ENCODE data around the gene NCOA3.

NCOA3 gene

DNA sequence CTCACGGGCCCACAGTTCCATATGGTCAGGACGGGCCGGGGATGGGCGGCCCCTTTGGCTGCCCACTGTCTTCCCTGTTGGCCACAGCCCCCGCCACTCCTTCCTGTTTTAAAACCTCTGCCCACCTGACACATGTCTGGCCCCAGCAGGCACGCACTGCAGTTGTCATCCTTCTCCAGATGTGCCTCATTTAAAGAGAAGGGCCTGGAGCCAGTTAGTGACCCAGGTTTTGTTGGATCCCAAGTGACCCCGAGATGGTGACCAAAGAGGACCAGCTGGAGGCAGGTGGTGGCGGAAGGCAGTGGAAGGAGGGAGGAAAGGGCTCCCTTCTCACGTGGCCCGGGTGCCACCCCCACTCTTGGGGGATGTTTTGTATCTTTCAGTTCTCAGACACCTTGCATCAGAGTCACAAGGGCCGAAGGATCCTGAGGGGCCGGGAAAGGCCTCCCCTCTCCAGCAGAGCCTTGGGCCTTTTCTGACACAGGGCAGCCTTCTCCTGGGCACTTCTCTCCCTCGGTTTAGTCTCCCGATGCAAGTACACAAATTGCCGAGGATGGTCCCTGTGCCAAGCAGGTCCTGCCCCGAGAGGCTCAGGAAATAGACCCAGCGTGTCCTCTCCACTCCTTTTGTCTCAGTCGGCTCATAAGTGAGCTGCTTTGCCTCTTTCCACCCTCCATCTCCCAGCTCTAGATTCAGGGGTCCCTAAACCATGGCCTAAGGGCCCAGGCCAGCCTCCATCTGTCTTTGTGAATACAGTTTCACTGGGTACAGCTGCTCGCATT lies 166.0 kb downstream of the NCOA3 start:
- DNase-seq (ENCODE audit: low read depth): no peak

DNA sequence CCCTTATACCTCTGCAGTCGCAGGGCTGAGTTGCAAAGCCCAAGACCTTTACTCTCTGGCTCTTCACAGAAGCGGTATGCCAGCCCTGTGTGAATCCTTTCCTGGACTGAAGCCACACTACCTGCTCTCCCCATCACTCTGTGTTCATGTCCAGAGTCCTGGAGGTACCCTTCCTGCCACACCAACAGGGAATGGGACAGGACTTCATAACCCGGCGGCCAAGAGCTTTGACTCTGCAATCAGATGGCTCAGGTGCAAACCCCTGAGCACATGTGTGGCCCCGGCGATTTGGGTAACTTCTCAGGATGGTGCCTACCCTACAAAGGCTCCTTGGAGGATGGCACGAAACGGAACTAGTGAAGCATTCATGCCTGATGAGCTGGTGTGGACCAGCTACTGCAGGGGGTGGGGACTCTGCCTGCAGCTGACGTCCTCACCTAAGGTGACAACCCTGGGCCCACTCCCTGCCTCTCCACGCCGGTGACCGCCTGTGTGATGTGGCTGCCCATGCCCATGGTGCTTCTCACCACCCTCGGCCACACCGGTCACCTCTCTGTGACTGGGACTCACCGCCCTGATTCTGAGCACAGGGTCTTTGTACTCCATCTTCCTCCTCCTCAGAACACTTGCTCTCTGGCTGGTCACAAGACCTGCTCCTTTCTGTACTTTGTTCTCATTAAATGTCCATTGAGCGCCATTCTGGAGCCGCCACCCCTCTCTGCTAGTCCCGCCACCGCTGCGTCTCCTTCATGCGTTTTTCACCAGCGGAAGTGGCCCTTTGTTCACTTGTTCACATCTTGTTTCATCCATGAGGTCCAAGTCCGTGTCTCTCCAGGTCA lies 166.8 kb downstream of the NCOA3 start:
- DNase-seq (ENCODE audit: low read depth): no peak

- no peak for DNase-seq (ENCODE audit: low read depth)
These were observed 167.4 kb downstream of the NCOA3 start for GRCh38 chr20:47669152-47669425.

DNA sequence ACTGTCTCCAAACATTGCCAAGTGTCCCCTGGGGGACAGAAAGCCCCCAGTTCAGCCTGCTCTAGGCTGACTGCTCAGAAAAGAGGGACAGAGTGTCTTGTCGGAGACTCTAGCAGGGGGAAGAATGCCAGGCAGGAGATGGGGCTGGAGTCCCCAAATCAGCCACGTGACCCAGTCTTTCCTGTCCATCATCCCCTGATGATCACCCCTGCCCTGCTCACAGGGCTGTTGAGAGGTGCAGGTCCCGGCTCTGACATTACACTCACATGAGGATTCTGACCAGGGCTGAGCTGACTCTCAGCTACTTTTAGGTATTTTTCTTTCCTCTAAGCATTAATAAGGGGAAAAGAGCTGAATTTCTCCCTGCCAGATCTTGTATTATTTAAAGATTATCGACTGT lies 167.8 kb downstream of the NCOA3 start:
- DNase-seq (ENCODE audit: low read depth): no peak

GRCh38 chr20:47669927-47670890 lies 168.5 kb downstream of the NCOA3 start:
- DNase-seq (ENCODE audit: low read depth): no peak

DNA sequence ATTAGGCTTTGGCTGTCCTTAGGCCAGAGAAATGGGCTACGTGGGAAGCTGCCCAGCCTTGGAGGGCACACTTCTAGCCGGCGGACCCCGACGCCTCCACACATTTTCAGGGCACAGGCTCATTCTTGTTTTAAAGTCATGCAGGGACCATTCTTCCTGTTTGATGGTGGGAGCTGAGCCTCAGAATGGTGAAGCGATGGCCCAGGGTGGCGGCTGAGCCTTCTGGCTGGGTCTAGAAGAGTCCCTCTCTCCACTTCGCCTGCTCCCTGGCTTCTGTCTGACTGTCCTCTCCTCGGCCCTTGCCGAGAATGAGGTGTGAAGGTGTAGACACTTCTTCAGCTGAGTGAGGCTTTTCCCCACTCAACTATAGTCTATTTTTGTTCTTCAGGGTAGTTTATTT lies 169.2 kb downstream of the NCOA3 start:
- DNase-seq (ENCODE audit: low read depth): no peak

DNA sequence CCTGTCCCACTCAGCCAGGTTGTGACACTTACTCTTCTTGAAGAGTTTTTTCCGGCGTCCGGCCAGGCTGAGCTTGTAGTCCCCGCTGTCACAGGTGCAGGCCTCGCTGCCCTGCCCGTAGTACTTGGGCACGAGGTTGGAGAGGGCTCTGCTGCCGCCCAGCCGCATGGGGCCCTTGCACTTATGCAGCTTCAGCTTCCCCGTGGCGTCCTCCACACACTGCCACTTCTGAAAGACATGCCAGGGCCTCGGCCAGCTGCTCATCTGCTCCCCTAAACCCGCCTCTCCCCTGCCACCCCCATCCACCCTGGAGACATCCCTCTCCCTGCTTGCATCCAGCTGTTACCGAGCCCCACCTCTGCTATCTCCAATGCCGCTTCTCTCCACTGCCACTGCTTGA lies 170.5 kb downstream of the NCOA3 start:
- DNase-seq (ENCODE audit: low read depth): no peak

GRCh38 chr20:47672886-47673670 lies 171.4 kb downstream of the NCOA3 start:
- no peak for DNase-seq (ENCODE audit: low read depth)

- no peak for DNase-seq (ENCODE audit: low read depth)
These were observed 171.9 kb downstream of the NCOA3 start for GRCh38 chr20:47673671-47673955.

GRCh38 chr20:47674145-47674544 lies 172.5 kb downstream of the NCOA3 start:
- DNase-seq (ENCODE audit: low read depth): no peak

GRCh38 chr20:47674686-47675085 lies 173.0 kb downstream of the NCOA3 start:
- DNase-seq (ENCODE audit: low read depth): no peak

DNA sequence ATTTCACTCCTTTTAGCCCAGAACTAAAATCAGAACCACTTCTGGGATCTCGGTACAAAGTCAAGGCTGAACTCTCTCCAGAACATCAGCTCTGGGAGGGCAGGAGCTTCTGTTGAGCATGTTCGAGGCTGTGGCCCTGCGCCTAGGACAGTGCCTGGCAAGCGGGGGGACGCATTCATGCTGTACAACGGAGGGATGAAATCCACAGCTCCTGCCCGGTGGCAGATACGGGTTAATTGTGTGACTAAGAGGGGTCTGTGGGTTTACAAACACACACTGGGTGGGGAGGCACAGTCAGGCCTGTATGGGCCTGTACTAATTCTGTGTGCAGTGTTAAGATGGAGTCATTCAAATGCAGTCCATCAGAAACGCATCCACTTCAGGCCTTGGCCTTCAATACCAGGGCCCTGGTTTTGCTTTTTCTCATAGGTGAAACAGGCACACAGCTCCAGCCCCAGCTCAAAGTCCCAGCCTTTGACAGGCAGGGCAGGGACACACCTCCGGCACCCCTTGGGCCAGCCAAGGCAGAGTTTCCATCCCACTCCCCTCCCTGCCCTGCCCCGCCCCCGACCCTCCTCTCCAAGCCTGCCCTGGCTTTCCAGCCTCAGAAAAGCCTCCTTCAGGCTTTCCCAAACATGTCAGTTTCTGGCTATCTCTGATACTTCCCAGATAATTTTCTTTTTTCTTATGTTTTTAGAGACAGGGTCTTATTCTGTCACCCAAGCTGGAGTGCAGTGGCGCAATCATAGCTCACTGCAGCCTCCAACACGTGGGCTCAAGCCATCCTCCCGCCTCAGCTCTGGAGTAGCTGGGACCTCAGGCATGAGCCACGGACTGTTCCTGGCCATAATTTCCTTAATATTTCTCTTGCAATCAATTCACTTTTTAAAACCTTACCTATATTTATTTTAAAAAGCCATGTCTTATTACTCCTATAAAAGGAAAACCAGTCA lies 173.8 kb downstream of the NCOA3 start:
- no peak for DNase-seq (ENCODE audit: low read depth)

DNA sequence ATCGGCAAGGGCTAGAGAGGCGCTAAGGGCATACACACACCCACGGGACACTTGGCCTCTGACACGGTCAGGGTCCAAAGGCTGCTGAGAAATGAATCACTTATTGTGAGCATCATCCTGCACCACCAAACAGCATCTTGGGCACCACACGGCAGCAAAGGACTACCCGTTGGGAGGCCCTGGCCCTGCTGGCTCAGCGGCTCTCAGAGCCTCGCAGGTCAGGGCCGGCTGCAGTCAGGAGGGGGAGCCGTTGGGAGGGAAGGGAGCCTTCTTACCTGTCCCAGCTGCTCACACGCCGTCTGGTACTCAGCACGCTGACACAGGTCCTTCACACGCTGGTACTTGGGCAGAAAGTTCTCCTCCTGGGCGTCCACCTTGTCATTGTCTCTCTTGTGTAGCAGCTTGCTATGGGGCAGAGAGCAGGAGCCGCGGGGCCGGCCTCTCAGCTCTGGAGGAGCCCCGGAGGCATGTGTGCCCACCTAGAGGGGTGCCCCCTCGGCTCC lies 174.6 kb downstream of the NCOA3 start:
- no peak for DNase-seq (ENCODE audit: low read depth)

- DNase-seq (ENCODE audit: low read depth): no peak
These were observed 175.4 kb downstream of the NCOA3 start for GRCh38 chr20:47676912-47677634.

- peak; percentile 36 for DNase-seq (ENCODE audit: low read depth)
These were observed 176.2 kb downstream of the NCOA3 start for GRCh38 chr20:47677635-47678453.

DNA sequence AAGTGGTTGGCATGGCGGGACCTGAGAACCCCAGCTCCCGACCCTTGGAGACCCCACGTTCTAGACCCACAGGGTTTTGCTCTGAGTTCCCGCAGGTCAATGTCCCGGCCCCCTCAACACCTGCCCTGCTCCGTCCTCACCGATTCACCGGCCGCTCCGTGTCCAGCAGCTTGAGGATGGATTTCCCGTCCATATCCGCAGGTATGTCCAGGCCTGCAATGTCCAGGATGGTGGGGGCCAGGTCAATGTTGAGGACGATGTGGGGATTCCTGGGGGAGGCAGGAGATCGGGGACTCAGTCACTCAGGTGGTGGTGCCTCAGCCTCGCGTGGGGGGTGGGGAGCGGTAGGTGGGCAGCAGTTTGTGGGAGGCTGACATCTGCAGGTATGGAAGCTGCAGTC lies 176.8 kb downstream of the NCOA3 start:
- no peak for DNase-seq (ENCODE audit: low read depth)

DNA sequence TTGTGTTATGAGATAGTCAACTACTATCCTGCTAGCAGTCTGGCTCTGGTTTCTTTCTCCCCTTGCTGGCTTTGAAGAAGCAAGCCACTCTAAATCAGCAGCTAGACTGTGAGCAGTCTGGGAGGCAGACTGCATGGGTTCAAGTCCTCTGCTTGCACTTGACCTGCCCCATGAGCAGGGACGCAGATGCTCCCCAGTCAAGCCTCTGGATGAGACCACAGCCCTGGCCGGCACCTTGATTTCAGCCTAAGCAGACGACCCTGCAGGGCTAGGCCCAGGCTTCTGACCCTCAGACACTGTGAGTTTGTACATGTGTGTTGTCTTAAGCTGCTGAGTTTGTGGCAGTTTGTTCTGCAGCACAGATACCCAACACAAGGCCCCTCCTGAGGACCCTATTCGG lies 177.8 kb downstream of the NCOA3 start:
- no peak for DNase-seq (ENCODE audit: low read depth)

- DNase-seq (ENCODE audit: low read depth): no peak
These were observed 179.3 kb downstream of the NCOA3 start for GRCh38 chr20:47680804-47681529.

Measured in stimulated activated CD8-positive, alpha-beta memory T cell treated with anti-CD3 and anti-CD28 coated beads, Interleukin-15, amount 100 ng/mL, for 24 hours (primary cell).